HG02870 (cell line): ENCODE data around the gene XYLB.
"Not testable (repeated sequence)": the region's sequence is repeated elsewhere in the genome, so short reads cannot be mapped to it uniquely, and the experiment has no call there.

Source experiments
- ATAC-seq: cut with Tn5 transposase; IDR thresholded peaks from one replicate; pipeline ENCODE4 v1.9.1; 2021; ENCODE audit warnings: mild to moderate bottlenecking, moderate library complexity; ENCODE audit not compliant: unreplicated experiment

The XYLB gene

GRCh38 chr3:38386992-38387750, 40.6 kb downstream of the XYLB start:
- no peak for ATAC-seq

GRCh38 chr3:38387862-38388261, 41.3 kb downstream of the XYLB start:
- ATAC-seq, result no peak

- no peak for ATAC-seq
Observed at GRCh38 chr3:38392604-38393163, 46.1 kb downstream of the XYLB start.

GRCh38 chr3:38396239-38396638, 49.7 kb downstream of the XYLB start:
- no peak for ATAC-seq

GRCh38 chr3:38396861-38397260, 50.3 kb downstream of the XYLB start:
- ATAC-seq, result no peak

- ATAC-seq, result no peak
Observed at GRCh38 chr3:38397320-38397719, 50.7 kb downstream of the XYLB start.

GRCh38 chr3:38401246-38401962, 54.8 kb downstream of the XYLB start:
- no peak for ATAC-seq

GRCh38 chr3:38404286-38404685, 57.7 kb downstream of the XYLB start:
- no peak for ATAC-seq

GRCh38 chr3:38411591-38411990, 65.0 kb downstream of the XYLB start:
- ATAC-seq, result no peak

- not testable (repeated sequence) for ATAC-seq
Observed at GRCh38 chr3:38420758-38421157, 74.2 kb downstream of the XYLB start.

- no peak for ATAC-seq
Observed at GRCh38 chr3:38421679-38422336, 75.2 kb downstream of the XYLB start.

- not testable (repeated sequence) for ATAC-seq
Observed at GRCh38 chr3:38426798-38427426, 80.3 kb downstream of the XYLB start.

GRCh38 chr3:38432871-38433658, 86.5 kb downstream of the XYLB start:
- ATAC-seq, result not testable (repeated sequence)

GRCh38 chr3:38433661-38434060, 87.1 kb downstream of the XYLB start:
- not testable (repeated sequence) for ATAC-seq

GRCh38 chr3:38438436-38439069, 92.0 kb downstream of the XYLB start:
- ATAC-seq, result not testable (repeated sequence)

- ATAC-seq, result not testable (repeated sequence)
Observed at GRCh38 chr3:38443205-38443604, 96.6 kb downstream of the XYLB start.

- no peak for ATAC-seq
Observed at GRCh38 chr3:38446085-38446686, 99.6 kb downstream of the XYLB start.

- ATAC-seq, result no peak
Observed at GRCh38 chr3:38446812-38447211, 100.2 kb downstream of the XYLB start.

GRCh38 chr3:38450853-38451252, 104.3 kb downstream of the XYLB start:
- ATAC-seq, result no peak
